GM13976 (cell line): ENCODE measurements around the gene ABCB6.

Experiments used
- DNase-seq: peaks from one replicate; pipeline ENCODE4 v3.0.0; 2012; ENCODE audit warnings: low spot score
- in situ Hi-C: fragments of 300-500 bp; cut with MboI; formaldehyde crosslinking; loops from one replicate; pipeline ENCODE4 v1.12.0; 2022; ENCODE audit warnings: low sequenced_read_pairs, mixed read lengths, inconsistent platforms; ENCODE audit not compliant: unreplicated experiment
- TF ChIP-seq, protein P1 (sequence below): IDR thresholded peaks from 2 replicates; pipeline ENCODE4 v1.5.1; 2012; ENCODE audit warnings: borderline replicate concordance, mild to moderate bottlenecking; ENCODE audit not compliant: insufficient read depth; ENCODE audit errors: extremely low read depth, missing control alignments, control extremely low read depth

The ABCB6 gene

GRCh38 chr2:219213486-219214071, 5.2 kb downstream of the ABCB6 start:
- in situ Hi-C loops = no loop called here
- TF ChIP-seq, protein P1, sequence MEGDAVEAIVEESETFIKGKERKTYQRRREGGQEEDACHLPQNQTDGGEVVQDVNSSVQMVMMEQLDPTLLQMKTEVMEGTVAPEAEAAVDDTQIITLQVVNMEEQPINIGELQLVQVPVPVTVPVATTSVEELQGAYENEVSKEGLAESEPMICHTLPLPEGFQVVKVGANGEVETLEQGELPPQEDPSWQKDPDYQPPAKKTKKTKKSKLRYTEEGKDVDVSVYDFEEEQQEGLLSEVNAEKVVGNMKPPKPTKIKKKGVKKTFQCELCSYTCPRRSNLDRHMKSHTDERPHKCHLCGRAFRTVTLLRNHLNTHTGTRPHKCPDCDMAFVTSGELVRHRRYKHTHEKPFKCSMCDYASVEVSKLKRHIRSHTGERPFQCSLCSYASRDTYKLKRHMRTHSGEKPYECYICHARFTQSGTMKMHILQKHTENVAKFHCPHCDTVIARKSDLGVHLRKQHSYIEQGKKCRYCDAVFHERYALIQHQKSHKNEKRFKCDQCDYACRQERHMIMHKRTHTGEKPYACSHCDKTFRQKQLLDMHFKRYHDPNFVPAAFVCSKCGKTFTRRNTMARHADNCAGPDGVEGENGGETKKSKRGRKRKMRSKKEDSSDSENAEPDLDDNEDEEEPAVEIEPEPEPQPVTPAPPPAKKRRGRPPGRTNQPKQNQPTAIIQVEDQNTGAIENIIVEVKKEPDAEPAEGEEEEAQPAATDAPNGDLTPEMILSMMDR = no peak
- no peak for DNase-seq

DNA sequence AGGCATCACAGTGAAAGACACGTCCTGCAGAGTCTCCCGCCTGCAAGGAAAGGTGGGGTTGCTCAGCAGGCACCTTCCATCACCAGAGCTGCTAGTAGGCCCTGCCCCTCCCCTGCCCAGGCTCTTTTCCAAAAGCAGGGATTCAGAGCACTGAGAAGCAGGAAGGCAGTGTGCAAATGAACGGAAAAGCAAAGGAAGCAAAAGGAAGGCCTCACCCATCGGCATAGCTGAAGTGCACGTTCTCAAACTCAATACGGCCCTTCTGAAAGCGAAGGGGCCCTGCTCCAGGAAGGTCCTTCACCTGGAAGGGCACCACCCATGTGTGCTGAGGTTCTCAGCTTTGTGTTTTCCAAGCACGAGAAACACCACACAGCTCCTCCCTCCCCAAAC, 5.7 kb downstream of the ABCB6 start:
- in situ Hi-C loops = no loop called here
- DNase-seq = no peak

DNA sequence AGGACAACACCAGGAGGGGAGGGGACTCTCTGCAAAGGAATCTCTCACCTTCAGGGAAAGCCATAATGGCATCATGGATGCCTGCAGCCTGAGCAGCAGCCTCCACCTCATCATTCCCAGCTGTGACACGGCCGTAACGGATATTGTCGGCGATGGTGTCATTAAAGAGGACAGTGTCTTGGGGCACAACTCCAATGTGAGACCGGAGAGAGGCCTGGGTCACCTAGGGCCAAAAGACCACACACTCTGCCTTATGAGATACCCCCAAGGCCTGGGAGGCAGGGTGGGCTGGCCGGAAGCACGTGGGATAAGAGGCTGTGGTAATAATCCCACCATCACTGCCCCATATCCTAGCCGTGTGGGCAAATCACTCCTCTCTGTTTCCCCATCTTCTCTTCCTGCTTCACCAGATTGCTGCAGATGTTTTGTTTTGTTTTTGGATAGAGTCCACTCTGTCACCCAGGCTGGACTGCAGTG, 7.8 kb downstream of the ABCB6 start:
- in situ Hi-C loops = no loop called here
- no peak for DNase-seq
- TF ChIP-seq, protein P1 = no peak

More for the DNA sequence above, 5.7 kb downstream of the ABCB6 start:
- TF ChIP-seq, protein P1 = no peak

DNA sequence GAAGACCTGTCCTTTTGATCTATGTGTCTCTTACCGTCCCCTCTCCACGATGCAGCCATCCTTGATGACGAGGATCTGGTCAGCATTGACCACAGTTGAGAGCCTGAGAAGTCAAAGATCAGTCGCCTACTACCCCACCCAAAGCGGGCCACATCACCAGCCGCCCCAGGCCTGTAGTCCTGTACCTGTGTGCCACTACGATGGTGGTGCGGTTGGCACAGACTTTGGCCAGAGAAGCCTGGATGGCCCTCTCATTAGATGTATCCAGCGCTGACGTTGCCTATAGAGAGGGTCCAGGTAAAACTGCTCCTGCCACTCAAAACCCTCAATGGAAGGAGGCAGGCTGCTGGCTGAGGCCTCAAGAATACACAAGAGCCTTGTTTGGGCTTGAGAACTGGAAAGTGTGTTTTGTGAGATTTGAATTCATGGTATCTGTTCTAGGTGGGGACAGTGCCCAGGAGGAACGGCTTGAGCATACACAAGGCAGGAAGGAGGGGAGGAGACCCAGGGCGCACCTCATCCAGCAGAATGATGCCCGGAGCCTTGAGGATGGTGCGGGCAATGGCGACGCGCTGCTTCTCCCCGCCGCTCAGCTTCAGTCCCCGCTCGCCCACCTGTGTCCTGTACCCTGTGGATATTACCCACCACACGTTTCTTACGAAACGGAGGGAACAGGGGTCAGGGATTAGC, 8.4 kb downstream of the ABCB6 start:
- TF ChIP-seq, protein P1 = no peak
- DNase-seq = no peak
- in situ Hi-C loops = no loop called here

GRCh38 chr2:219209236-219210195, 9.2 kb downstream of the ABCB6 start:
- no peak for DNase-seq
- TF ChIP-seq, protein P1 = no peak
- in situ Hi-C loops = no loop called here

GRCh38 chr2:219207884-219208740, 10.6 kb downstream of the ABCB6 start:
- in situ Hi-C loops = no loop called here
- DNase-seq = no peak
- TF ChIP-seq, protein P1 = no peak
